GM21390 (cell line): ENCODE results near the gene TMEM18.

Source experiments
- ATAC-seq: cut with Tn5 transposase; IDR thresholded peaks from one replicate; pipeline ENCODE4 v1.9.1; 2021; ENCODE audit not compliant: unreplicated experiment

Gene TMEM18

DNA sequence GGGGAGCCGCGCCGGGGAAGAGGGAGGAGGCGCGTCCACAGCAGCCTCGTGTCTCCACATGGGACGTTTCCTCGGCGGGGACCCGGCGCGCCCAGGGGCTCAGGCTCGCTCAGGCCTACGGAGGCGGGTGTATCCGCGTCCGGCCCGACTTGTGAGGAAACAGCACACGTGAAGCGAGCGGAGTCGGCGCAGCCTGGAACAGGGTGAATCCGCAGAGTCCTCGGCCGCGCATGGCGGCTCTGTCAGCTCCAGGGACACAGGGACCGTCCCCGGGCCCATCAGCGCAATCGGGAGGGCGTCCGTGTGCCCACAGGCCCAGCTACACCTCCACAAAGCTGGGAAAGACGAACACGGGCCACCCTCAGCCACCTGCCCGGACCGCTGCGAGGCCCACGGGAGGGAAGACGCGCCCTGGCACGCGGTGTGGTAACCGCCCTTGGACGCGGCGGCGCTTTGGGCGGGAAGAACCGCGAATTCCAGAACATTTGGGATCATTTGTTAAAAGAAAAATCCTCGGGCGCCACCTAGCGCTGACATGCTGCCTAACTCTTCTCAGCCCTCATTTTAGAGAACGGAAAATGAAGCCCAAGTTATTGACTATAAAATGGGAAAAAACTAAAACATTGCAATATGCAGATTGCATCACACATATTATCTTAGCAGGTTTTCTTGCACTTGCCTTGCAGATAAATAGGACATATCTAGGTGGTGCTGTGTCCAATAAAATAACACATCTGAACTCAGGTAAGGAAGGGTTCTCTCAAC, 40.4 kb downstream of the TMEM18 start:
- ATAC-seq = no peak

DNA sequence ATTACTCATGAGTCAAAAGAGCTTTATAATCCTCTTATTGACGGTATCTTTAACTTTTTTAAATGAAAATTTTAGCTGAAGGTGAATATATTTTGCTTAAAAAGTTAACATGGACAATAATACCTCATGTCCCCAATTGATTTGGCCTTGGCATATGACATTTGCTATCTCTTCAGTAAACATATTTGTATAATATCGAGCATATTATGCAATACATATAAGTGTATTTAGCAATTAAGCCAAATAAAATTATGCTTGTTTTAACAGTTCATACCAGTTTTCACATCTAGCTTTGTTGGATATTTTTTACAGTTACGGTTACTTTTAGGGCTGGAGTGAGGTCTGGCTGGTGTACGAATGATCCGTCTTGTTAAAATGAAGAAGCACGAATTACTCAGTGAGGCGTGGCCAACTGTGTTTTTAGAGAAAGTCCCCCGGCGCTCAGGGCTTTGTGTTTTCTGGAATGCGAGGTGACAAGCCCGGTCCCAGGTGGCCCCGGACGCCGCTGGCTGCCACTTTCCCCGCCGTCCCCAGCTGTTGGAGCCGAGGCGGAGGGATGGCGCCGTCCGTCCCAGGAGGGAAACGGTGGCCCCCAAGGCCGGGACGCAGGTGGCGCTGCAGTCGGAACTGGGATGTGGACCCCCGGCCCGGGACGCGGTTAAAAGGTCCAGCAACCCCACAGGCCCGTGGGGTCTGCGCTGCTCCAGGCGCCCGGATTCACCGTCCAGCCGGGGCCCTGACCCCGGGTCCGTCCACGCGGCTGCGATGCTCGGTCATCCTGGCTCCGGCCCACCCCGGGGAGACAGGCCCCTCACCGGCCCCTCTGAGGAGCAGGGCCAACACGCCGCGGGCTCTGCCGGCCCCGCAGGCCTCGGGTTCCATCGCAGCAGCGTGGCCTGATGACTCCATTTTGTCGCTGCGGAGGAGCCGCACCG, 41.3 kb downstream of the TMEM18 start:
- ATAC-seq = no peak

DNA sequence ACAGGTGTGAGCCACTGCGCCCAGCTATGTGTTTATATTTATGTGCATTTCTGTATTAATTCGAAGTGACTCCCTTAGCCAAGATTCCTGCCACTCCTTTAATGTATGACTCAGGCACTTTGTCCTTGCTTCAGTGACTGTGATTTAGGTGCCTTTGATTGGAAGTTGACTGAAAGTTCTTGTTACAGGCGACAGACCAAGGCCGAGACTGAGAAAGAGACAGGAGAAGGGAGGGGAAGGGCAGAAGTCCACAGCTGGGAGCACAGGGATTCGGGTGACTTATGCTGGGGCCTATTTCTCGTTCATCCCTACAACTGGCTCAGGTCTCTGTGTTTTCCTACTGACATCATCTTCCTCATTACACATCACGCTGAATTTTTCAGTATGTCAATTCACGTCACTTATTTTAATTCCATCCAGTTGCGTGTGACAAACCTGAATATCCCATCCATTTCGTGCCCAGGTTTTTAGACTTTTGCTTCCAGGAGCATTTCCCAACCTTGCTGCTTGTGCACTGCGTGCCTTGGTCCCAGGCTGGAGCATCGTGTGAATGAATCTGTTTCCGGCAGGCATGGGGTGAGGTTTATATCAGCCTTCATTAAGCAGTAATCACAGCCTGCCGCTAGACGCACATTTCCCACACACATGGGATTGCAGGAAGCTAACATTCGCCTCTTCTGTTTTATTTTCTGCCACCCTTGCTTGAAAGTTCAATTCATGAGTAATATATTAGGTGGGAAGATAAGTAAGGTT, 42.4 kb downstream of the TMEM18 start:
- ATAC-seq = no peak

DNA sequence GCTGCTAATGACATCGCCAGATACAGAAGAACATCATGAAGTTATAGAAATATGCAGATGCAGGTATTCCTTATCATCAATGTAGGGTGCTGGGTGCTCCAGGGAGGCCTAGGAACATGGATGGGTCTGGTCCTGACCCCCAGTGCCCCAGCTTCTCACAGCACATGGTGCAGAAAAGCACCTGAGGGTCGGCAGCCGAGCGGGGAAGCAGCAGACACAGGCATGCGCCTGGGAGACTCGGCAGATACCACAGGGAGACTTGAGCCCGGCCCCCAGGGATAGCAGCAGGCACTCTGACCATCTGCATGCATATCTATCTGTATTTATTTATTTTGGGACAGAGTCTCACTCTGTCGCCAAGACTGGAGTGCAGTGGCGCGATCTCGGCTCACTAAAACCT, 43.2 kb downstream of the TMEM18 start:
- no peak for ATAC-seq

DNA sequence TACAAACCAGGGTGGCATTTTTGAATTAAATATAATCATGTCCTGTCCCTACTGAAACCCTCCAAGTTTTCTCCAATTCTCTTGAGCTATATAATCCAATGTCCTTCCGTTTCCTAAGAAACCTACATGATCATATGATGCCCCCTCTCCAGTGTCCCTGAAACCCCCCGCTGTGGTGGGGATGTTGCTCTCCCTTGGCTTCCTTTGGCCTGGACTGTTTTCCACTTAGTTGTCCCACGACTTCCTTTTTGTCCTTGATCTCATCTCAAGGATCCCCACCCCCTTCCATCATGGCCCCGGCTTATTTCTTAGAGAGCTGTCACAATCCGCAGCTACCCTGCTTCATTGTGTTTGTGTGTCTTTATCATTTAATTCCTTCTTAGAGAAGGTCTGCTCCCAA, 43.8 kb downstream of the TMEM18 start:
- no peak for ATAC-seq

DNA sequence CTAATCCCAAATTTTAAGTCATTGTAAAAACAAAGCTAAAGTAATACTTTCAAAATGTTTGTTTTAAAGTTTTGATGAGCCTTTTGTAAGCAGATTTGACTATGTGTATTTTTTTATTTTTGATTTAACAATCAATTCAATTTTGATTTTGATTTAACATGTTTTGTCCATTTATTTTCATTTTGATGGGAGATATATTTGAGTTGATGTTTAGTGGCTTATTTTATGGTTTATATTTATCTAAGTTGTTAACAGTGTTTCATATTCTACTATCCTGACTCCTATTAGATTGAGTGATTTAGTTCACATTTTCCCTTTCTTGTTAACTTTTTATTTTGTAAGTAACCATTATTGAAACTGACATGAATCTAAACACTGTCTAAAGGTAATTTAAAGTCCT, 44.7 kb downstream of the TMEM18 start:
- ATAC-seq = no peak

DNA sequence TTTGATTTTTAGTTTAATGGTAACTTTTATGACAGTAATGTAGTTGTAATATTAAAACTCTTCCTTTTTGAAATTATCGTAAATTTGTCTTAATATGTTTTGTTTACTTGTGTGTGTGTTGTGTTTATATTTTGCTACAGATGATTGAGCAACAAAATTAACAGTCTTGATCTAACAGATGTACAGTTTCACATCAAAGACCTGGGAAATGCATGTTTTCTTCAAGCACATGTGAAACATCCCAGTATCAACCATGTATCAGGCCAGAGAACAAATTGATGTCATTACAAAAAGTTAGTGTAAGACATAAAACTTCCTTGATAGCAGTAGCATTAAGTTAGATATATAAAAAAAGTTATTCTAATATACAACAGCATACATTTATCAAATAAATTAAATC, 45.5 kb downstream of the TMEM18 start:
- no peak for ATAC-seq

DNA sequence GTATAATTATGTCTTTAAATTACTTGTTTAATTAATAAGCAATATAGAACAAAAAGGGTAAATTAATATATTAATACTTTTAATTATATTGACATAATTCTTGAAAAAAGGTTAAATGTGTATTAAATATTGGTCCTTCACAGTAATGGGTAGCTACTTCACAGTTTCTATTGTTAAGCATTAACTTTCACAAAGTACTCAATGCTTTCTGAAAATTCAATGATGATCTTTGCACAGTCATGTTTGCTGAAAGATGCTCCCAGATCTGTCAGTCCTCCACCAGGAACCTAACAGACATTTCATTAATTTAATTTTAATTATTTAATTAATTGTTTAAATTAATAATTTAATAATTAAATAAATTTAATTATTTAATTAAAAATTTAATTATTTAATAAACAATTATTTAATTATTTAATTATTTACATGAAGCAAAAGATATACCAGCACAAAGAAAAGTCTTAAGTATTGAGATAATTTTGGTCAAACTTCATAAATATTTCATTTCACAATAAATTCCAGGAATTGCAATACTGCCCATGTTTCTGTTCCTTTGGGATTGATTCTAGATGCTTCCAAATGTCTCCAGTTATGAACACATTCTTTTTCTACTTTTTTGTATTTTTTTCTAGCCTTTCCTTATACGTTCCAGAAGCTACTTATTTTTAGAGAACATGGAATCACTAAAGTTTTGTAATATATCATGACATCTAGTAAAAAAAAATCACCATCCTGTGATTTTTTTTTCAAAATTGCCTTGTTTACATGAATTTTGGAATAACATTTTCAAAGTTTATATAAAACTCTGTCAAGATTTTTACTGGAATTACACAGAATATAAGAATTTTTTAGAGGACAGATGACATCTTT, 46.5 kb downstream of the TMEM18 start:
- ATAC-seq = no peak

DNA sequence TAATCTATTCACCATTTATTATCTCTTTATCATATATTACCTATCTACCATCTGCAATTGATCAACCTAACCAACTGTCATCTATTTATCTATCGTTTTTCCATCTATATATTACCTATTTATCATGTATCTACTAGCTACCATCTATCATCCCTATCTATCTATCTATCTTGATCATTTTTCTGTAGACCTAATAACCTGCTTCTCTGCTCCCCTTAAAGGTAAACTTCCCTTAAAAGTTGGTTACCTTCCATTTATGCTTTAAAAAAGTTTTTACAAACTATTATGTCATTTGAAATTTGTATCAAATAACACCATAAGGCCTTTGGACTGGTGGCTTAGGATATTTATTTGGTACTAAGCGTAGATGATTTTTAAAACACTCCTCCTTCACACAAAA, 47.2 kb downstream of the TMEM18 start:
- no peak for ATAC-seq

DNA sequence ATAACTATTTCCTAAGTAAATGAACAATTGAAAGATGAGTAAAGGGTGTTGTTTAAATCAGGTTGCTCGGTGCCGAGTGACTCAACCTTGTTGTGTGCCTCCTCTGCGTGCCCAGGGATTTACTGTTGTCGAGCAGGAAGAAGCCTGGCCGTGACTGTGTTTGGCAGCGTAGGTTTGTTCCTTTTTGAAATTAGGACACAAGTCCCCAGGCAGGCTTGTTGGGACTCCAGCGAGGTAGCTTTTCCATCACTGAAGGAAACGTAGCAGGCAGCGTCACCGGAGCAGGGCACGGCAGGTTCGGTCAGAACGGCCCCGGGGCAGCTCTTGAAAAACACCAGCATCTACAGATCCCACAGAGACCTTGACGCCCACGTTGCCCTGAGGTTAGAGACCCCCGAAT, 48.6 kb downstream of the TMEM18 start:
- ATAC-seq = no peak

DNA sequence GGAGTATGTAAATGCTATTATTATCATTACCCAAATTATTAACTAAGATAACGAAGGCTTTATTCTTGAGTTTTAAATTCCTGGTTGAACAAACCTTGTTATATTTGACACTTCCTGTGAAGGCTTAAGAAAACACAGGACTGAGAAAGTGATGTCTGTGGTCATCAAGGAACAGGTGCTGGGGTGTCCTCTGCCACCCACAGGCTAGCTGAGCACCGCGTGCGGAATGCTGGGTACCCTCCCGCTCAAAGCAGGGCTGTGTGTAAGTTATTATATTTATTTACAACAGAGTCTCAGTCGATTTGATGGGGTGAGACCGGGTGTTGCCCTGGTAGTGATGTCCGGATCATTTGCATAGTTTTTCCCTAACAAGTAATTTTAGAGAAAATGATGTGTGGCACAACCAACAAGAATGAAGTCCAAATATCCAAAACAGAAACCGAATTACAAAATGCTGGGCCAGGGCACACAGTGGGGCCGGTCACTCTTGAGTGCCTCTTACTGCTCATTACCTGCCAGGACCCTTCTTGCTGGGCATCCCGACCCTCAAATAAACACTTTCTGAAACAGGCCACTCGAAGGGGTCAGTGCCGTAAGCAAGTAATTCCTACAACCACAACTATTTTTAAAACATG, 49.2 kb downstream of the TMEM18 start:
- no peak for ATAC-seq

DNA sequence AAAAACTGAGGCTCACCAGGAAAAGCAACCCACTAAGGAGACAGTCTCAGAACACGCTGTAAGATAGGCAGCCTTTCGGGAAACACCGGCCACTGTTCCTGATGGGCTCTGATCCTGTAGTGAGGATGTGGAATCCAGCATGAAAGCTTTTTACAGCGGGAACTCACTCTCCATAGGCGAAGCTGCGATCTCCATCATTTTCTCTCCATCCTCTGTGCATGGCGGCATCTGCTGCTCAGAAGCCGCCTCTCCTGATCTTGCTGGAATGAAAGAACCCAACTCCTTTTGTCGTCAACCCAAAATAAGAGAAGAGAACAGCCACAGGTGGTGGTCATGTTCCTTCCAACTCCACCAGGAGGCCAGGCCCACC, 49.9 kb downstream of the TMEM18 start:
- ATAC-seq = no peak

DNA sequence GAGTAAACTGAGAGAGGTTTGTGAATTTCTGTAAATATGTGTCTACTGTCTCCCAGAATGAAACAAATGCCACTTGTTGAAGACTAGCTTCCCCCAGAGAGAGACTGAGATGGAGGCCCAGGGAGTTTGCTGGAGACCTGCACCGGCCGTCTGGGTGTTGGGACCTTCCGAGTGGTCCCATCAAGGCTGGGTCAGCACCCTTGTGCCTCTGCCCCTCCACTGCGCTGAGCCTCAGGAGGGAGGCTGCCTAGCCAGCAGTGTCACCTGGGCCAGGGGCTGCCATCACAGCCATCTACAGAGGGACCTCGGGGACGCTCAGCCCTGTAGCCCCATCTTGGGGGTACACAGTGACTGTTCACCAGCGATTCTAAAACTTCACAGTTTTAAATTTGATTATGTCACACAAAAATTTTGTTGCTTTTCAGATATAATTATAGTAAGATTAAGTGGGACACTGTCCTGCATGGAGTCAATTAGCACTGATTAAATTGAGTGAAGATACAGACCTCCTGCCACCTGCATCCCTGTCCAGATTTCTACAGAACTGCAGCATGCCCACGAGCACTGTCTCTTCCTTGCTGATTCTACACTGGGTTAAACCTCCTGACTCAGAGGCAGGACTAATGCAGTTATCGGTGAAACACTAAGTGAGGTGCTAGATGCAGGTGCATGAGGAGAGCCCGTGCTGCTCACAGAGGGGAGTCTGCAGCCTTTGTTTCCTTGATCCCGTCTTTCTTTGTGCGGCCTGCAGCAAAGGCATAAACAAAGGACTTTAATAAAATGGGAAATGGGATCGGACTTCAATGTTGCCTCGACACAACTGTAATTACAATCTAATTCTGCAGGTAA, 50.5 kb downstream of the TMEM18 start:
- no peak for ATAC-seq

DNA sequence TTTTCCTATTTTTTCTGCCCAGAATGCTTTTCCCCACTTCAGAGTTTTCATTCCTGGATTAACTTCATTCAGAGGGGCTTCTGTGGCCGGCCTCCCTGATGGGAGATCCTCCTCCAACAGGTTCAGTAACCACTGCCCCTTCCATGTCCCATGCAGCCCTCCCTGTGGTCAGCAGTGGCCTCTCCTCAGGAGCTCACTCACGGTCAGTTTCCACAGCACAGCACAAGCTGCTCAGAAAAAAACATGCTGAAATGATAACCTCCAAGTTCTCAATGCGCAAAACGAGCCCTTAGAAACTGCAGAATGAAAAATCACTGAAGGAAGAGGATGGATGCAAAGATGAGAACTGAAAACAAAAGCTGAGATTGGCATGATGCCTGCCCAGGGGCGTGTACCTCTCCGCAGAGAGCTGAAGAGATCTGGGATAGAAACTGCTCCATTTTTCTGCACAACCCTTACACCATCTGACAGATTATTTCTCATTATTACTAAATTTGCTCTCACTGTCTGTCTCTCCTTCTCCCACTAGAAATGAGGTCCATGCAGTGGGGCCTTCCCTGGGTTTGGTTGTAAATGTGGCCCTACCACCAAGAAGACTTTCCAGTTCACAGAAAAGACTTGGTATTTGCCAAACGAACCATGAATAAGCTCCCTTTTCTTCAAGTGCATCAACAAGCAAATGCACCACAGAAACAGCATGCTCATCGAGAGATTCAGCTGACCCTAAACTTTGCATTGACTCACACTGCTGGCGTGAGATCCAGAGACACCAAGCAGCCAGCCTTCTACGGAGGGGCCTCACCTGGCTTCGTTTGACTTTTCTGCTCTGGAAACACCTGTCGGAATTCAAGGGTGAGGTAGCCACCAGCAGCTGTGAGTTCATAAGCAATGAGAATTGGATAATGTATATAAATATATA, 51.5 kb downstream of the TMEM18 start:
- no peak for ATAC-seq

DNA sequence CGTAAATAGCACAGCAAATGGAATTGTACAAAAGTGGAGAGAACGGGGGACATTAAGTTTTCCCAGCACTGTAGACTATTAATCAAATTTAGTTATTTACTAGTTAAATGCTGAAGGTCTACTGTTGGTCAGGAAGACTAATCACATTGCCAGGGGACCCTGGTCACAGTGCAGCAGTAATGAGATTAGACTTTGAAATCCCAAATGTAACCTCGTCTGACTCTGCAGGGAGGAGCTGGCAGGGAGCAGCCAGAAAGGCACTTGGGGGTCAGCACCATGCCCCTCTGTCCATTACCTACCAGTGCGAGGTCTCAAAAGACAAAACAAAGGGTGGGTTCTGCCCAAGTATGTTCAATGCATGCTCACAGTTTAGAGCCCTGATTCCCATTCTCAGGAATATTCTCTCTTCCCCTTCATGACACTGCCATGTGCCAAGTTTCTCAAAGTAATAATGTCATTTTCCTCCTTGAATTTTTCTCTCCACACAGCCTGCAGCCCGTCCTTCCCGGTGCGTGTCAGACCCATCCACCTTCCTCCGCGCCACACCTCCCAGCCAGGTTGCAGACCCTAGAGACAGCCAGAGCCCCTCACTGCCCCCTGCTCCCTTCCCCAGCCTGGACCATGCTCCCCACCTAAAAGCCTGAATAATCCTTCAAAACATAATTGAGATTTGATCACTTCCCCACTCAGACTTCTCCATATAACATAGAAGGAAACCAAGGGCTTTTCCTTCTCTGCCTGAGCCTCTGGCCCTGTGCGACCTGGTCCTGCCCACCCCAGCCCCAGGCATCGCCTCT, 52.5 kb downstream of the TMEM18 start:
- no peak for ATAC-seq

DNA sequence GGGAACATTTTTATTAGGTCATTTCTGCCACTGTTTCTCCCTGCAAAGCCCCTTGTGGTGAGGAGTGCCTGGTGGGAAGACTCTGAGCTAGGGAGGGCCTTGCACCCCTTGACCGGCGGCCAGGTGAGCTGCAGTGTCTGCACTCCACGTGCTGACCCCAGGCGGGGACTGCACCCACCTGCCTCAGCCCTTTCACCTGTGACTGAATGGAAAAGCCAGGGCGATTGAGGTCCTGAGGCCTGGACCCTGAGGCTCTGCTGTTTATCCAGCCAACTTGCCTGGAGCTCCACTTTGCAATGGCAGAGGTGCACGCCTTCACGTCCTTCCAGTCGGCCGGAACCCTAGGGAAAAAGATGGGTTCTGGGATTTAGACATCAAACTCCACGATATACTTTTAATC, 53.1 kb downstream of the TMEM18 start:
- ATAC-seq = no peak

DNA sequence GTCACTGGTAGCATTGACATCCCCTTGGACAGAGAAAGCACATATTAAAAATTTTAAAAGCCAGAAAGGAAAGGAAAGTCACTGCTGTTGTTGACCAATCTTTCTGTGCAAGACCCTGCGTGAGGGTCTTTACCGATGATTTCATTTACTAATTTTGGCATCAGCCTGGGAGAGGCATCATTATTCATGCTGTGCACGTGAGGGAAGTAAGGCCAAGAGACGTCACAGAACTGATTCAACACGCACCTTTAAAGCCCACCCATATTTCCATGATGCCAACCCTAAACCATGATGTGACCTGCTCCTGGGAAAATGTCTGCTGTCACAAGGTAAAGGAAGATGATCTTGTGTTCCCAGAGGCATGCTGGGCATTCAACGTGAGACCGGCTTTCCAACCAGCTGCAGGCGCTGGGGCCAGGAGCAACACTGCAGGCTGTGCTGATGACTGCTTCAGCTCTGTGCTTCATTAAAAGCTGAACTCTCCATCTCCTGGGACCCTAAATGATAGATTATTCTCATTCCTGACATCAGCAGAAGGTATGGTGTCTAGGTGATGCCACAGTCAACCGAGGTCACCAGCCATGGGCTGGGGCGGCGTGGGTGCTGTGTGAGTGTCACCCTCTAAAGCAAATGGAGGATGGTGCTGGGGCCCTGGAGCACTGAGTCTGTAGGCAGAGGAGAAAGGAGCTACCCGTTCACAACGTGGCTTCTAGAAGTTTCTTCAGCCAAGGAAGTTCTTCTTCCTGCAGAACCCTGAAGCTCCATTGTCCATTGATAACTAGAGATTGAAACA, 53.9 kb downstream of the TMEM18 start:
- ATAC-seq = no peak
